K562 treated with DMSO at 1 percent for 48 hours (cell line): Measurements from ENCODE around the gene NNMT. TPM values are rescaled to one million over a fixed set of nuclear protein-coding genes. Genes with fewer than 3 reads are reported as not detected.

Experiments used
- total RNA-seq: library from RNA; unstranded; fragments of 300-600 nt; gene quantifications from 2 replicates; pipeline ENCODE4 v1.2.3, GENCODE V29; 2022; ENCODE audit warnings: low replicate concordance; ENCODE audit errors: extremely low read depth

Gene NNMT
- total RNA-seq, result not detected in 2 replicates

DNA sequence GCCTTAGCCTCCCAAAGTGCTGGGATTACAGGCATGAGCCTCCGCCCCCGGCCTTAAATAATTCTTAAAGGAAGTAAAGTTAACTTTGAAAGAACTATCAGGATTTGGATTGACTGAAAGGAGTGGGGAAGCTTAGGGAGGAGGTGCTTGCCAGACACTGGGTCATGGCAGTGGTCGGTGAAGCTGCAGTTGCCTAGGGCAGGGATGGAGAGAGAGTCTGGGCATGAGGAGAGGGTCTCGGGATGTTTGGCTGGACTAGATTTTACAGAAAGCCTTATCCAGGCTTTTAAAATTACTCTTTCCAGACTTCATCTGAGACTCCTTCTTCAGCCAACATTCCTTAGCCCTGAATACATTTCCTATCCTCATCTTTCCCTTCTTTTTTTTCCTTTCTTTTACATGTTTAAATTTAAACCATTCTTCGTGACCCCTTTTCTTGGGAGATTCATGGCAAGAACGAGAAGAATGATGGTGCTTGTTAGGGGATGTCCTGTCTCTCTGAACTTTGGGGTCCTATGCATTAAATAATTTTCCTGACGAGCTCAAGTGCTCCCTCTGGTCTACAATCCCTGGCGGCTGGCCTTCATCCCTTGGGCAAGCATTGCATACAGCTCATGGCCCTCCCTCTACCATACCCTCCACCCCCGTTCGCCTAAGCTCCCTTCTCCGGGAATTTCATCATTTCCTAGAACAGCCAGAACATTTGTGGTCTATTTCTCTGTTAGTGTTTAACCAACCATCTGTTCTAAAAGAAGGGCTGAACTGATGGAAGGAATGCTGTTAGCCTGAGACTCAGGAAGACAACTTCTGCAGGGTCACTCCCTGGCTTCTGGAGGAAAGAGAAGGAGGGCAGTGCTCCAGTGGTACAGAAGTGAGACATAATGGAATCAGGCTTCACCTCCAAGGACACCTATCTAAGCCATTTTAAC is at the start of gene NNMT:
TSS of gene NNMT (plus strand) at position 724 of the 929 bp plus-strand sequence. CDS start at position 882, 158 bp downstream.

Other genes starting within 250 kb of the NNMT start
- gene ZBTB16, start 236.7 kb upstream of the NNMT start, total RNA-seq, result not detected in 2 replicates
- not detected in 2 replicates for gene C11orf71, start 104.1 kb downstream of the NNMT start, total RNA-seq
- not detected in 2 replicates for gene RBM7, start 104.3 kb downstream of the NNMT start, total RNA-seq
- not detected in 2 replicates for gene REXO2, start 143.1 kb downstream of the NNMT start, total RNA-seq